T1000 (cell line): ENCODE data around the gene PTPRN2.

Experiments
- DNase-seq: peaks from one replicate; lab custom pipeline; 2025; ENCODE audit warnings: mixed read lengths; lab: John Stamatoyannopoulos, UW

Gene PTPRN2

DNA sequence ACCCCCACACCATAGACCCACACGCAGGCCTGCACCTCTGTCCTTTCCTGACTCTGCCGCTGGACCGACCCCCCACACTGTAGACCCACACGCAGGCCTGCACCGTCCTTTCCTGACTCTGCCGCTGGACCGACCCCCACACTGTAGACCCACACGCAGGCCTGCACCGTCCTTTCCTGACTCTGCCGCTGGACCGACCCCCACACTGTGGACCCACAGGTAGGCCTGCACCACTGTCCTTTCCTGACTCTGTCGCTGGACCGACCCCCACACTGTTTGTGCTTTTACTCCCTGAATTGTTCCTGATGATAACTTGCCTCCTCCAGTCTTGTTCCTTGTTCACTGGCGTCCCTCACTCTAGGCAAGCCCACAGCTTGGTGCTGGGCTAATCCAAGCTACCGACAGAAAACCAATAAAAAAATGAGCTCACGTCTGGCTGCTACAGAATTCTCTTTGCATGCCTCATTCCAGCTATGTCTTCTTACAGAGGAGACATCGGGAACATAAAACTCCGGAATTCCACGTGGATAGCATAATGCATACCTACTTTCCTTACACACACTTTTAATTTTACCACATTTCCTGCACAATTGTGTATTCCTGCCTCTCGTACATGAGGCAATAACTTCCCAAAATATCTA is 494.3 kb downstream of the PTPRN2 start:
- DNase-seq = no peak

DNA sequence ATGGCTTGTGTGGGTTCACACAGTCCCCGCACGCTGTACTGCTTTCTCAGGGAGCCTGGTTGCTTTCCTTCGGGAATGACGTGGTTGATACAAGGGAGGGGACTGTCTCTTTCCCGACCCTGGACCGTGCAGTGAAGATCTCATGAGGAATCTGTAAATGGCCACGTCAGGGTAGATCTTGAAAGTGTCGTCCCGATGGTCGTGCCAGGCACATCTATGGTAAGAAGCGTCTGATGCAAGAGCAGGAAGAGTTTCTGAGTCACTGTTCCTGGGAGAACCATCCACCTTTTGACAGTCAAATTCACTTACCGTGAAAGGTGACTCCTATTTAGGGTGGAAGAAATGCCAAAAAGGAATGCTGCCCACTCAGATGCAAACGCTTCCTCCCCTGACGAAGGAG is 500.4 kb downstream of the PTPRN2 start:
- DNase-seq = no peak

DNA sequence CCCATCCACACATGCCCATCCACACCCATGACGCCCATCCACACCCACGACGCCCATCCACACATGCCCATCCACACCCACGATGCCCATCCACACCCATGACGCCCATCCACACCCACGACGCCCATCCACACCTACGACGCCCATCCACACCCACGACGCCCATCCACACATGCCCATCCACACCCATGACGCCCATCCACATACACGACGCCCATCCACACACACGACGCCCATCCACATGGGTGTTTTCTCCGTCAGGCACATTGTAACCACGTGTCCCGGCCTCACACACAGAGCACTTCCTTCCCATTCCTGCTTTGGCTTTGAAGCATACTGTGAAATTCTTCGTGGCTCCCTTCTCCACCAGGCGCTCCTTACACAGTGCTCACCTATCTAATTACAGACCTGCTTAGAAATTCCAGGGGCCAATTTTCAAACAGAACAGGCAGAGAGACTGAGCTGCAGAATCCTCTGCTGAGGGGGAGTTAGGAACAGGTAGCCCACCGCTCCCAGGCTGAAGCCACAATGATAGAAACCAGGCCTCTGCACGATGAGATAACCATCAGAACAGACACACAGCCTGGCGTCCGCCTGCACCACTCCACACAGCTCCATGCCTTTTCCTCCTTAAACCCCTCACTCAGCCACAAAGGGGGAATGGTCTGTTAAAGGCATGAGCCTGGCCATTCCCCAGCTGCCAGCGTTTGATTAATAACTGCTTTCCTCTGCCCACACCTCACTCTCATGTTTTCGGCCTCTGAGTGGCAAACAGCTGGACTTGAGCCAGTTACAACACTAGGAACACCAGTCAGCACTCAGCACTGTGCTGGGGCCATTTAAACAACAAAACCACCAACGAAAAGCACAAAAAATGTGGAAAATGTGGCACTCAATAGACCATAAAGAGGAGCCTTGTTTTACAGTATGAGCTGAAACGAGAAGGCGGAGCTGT is 501.6 kb downstream of the PTPRN2 start:
- no peak for DNase-seq

DNA sequence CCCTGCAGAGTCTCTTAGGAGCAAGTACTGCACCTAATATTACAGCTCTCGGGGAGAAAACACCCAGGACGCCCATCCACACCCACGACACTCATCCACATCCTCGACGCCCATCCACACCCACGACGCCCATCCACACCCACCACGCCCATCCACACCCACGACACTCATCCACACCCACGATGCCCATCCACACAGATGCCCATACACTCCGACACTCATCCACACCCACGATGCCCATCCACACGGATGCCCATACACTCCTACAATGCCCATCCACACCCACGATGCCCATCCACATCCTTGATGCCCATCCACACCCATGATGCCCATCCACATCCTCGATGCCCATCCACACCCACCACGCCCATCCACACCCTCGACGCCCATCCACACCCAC is 503.1 kb downstream of the PTPRN2 start:
- DNase-seq = no peak

DNA sequence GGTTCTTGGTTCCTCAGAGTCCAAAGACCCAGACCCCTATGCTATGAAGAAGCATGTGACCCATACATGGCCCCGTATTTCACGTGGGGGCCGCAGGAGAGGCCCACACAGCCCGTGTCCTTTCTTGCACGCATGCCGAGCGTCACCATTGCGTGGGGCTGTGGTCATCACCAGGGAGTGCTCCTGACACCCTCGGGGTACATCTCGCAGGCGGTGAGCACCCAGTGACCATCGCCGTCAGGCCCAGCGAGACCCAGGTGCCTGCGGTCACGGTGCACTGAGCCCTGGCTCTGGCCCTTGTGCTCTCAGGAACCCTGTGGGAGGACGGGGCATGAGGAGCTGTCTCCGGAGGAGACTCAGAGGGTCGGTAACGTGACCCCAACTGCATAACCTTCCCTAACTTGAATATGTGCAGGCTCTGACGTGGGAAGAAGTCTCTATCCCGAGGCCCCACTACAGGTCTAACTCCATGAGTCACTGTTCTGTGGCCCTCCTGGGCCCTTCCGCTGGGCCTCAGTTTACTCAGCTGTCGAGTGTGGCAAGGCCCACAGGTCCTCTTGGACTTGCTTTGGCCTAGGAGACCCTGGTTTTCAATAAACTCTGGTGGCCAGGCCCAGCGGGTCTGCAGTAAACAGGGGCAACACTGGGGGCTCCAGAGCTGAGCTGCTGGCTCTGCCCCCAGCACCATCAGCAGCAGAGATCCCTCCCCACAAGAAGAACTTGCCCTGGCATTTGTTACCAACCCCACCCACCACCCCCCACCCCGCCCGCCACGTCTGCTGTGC is 503.9 kb downstream of the PTPRN2 start:
- DNase-seq = no peak

DNA sequence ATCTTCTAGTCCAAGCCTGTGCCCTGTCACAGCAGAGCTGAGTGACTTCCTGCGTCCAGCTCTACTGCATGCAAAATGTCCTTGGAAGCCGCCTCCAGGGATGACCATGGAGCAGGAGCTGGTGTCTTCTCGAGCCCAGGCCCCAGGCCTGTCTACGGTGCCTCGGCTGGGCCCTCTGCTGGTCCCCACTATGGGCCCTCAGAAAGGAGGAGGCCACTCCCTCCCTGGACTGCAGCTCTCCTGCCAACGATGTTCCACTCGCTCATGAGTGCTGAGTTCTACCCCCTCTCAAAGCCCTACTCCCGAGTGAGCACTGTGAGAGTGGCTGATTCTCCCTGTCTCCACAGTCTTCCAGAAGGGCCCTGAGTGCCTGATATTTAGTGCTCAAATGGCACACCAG is 504.9 kb downstream of the PTPRN2 start:
- no peak for DNase-seq

DNA sequence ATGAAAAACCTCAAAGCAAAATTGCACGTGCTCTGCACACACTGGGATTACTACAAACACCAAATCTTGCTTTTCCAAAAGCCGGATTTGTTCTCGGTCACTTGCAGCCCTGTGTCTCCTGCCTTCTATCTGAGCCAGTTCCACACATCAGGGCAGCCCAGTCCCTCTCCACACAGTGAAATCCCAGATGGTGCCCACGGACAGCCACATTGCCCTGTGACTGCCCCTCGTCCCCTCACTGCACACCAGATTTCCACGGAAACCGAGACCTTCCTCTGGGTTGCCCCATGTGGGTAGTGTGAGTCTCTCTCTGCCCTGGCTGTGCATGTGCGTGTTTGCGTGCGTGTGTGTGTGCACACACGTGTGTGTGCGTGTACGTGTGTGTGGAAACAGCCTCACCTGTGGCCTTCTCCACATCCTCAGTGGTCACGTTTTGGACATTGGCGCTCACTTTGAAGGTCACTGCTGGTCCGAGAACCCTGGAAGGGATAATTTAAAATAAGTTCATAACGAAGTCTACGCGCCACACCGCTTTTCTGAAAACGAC is 506.7 kb downstream of the PTPRN2 start:
- no peak for DNase-seq

DNA sequence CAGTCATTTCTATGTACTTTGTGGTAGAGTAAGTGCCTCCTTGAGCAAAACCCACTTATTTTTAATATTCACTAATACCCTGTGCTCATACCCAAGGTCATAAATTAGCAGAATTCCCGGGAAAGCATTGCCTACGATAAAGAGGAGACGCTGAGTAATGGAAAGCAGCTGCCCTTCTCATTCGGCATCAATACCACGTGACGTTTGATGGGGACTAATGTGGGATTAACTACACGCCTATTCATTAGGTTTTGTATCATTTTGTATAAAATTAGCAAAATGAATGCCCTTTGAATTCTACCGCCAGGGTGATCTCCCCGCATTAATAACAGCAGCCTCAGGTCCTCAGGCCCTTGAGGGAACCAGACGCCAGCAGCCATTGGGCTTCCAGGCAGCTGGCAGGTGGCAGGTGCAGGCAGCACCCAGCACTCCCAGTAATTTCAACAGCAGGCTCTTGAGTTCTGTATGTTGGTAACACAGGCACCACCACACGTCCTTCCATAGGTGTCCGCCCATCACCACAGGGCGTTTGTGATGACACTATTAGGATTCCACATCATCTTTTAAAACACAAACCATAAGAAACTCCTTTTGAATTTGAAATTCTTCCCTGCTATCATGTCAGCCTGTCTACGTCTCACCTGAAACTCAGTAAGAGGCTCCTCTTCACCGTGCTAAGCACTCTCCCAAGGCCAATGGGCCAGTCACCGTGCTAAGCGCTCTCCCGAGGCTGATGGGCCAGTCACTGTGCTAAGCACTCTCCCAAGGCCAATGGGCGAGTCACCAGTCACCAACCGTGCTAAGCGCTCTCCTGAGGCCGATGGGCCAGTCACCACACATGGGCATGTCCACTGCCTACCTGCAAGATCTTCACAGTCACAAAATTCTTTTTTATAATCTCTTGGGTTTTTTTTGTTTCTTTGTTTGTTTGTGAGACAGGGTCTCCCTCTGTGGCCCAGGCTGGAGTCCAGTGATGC is 509.4 kb downstream of the PTPRN2 start:
- no peak for DNase-seq

DNA sequence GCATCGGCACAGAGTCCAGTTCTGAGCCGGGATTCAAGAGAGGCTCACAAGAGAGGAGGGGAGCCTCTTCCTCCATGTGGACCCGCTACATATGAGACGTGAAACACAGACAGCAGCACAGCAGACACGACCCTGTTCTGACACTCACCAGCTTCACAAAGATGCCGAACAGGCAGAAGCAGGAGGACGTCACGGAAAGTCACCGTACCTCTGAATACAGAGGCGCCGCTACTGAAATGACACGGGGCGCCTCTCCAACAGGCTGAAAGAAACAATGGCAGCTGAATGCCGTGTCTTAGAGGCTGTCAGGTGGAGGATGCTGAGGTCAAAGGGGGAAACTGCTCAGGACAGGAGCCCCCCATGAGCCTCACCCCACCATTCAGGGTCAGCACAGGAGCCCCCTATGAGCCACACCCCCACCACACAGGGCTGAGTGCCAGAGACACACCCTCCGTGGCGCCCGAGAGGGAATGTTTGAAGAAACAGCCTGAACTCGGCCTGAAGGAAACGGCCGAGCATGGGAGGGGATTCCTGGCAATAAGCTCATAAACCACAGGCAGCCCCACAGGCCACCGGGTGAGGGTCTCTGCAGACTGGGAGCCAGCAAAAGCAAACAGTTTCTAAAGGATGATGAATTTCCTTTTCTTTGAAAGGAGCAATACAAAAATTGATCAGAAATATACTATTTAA is 510.3 kb downstream of the PTPRN2 start:
- DNase-seq = no peak

DNA sequence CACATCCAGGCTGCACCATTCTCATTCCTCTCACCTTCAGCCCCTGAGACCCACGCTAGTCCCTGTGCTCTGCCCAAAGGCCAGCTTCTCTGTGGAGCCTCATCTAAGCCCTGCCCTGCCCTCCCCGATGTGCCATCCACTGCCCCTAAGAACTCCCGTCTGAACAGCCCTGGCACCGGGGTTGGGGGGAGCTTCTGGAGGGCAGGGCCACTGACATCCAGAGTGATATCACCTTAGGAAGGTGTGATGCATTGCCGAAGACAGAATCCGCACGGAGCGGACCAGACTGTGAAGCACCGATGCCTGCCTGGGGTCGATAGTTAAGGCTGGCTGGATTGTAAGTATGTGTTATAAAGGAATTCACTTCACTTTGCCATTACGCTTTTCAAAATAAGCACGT is 511.0 kb downstream of the PTPRN2 start:
- no peak for DNase-seq

DNA sequence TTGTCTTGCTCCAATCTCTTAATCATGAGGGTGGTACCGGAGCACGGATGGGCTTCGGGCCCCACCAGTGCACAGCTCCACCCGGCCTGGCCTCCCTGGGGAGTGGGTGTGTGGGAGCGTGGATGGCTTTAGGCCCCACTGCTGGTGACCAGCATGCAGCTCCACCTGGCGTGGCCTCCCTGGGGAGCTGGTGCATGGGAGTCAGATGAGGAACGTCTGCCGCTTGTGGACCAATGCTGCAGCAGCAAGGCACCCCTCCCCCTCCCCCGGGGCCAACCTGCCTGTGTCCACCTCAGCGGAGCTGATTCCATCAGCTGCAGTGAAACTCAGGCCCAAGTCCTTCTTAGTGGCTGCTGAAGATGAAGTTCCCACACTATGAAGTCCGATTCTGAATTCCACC is 511.4 kb downstream of the PTPRN2 start:
- DNase-seq = no peak

DNA sequence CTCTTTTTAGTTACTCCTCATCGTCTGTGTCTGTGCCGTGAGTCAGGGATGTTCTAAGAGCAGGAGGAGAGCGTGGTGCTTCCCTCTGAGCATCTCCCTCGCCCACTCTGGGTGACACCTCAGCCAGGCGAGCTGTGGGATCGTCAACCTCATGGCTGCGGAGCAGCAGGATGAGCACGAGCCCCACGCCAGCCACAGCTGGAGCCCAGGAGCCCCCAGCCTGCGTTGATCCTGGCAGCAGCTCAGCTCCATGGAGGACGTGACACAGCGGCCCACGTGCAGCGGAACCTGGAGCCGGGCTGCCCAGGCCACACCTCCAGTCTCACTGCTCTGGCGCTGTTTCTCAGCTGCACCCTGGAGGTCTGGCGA is 512.0 kb downstream of the PTPRN2 start:
- no peak for DNase-seq

DNA sequence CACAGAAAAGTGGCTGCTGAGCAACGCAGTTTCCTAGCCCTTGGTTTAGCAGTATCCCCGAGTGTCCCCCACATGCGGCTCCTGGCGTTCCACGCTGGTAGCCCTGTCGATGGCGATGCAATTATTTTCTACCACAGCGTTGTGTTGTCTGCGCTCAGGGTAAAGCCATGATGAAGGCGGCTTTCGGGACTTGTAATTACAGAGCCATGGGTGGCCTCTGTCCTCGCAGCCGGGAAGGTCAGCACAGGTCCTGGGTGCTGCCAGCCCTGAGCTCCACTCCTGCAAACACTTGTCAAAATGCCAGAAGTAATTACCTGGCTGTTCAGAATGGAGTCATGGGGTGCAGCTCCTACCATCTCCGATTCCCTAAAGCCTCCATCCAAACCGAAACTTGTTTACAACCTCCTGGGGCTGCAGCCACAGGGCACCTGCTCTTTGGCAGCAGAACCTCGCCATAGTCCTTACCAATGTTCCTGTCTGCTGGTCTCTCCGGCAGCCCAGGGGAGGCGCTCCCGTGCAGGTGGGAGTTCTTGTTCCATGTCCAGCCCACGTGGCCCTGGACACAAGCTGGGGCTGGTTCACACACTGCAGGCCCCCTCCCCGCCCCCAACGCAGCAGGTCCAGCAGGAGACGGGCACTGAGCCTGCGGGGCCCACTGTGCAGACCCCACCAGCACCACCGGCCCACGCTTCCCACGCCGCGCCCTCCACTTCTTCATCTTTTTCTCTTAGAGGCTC is 512.6 kb downstream of the PTPRN2 start:
- DNase-seq = no peak

DNA sequence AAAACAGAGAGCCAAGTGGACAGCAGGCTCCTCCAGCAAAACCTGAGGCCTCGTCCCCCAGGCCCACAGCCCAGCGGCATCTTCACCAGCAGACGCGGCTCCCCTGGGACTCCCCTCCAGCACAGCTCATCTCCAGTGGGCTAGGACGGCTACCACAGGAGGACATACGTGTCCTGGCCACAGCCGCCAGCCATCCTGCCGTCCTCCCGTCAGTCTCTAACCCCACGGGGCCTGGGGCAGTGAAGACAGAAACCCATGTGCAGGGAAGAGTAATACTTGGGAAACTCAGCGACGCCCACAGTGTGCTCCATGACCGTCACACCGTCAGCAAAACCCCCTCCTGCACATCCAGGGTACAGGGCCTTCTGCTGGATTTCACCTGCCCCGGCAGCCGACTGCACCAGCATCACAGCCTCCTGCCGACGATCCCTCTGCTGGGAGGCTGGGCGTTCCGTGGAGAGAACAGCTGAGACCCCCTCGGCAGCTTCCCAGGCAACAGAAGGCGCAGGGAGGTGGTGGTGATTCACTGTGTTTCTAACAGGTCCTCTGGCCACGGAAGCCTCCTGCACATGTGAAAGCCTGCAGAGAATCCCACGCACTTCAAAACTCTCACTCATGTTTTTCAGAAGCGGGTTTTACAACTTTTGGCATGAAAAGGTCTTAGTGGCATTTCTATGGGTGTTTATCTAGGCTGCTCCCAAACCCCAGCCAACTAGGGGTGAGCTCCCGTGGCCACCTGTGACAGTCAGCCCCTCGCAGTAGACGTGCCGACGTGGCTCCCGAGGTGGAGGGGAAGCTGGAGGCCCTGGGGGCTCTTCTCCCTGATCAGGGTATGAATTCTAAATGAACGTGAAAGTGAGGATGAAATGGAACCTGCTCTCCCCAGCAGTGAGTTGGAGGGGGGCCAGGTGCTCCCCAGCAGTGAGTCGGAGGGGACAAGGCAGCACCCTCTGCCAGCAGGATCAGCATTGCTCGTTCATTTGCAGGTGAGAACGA is 513.5 kb downstream of the PTPRN2 start:
- DNase-seq = no peak

DNA sequence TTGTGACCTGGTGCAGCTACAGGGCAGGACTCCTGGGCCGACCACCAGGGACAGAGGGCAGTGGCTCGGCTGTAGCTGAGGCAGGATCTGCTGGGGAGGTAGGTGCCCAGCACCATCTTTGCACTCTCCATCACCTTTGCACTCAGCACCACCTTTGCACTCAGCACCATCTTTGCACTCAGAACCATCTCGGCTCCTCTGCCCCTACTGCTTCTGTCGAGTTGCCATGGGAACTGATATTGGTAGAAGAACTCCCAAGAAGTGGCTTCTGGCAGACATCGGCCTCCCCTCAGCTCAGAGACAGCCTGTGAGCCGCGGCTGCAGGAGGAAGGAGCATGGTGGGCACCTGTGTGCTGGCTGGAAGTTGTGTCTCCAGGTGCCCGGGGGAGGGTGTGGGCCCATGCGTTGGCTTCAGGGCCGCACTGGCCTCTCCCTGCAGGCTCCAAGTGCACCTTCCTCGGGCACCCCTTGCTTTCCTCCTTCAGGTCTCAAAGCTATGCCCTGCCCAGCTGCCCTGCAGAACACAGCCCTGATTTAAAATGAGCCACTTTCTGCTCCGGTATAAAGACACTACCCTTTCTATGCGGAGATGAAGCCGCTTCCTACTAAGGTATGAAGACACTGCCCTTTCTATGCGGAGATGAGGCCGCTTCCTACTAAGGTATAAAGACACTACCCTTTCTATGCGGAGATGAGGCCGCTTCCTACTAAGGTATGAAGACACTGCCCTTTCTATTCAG is 514.5 kb downstream of the PTPRN2 start:
- no peak for DNase-seq

DNA sequence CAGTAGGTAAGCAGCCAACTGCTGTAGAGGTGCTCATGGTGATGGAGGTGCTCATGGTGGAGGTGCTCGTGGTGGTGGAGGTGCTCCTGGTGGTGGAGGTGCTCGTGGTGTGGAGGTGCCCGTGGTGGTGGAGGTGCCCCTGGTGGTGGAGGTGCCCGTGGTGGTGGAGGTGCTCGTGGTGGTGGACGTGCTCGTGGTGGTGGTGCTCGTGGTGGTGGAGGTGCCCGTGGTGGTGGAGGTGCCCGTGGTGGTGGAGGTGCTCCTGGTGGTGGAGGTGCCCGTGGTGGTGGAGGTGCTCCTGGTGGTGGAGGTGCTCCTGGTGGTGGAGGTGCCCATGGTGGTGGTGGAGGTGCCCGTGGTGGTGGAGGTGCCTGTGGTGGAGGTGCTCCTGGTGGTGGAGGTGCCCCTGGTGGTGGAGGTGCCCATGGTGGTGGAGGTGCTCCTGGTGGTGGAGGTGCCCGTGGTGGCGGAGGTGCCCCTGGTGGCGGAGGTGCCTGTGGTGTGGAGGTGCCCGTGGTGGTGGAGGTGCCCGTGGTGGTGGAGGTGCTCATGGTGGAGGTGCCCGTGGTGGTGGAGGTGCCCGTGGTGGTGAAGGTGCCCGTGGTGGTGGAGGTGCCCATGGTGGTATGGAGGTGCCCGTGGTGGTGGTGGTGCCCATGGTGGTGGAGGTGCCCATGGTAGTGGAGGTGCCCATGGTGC is 517.3 kb downstream of the PTPRN2 start:
- DNase-seq = no peak

DNA sequence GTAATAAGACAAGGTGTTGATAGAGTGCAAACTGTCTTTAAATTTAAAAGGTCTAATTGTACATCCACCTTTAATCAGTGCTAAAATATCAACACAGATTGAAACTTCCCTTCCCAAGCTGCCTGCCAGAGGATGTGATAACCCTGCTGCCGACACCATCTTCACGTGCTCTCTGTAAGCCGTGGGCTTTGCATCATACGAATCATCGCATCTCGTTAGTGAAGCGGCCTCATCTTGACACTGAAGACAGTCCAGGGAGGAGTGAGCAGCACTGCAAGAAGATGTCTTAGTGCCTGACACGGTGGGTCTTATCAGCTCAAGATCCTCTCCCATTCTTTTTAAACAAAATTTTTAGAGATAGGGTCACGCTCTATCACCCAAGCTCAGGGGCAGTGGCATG is 518.8 kb downstream of the PTPRN2 start:
- DNase-seq = no peak
